NCI-H82 (cell line): ENCODE results near the gene TP53RK.
A peak's percentile ranks its signal among the peaks of the same experiment; 100 is the strongest.

Experiments used
- DNase-seq: peaks from one replicate; lab custom pipeline; 2025; lab: John Stamatoyannopoulos, UW

Gene TP53RK

GRCh38 chr20:46689082-46689753, at the start of gene TP53RK:
Gene TP53RK, minus strand, starts transcription at chr20:46689444. Its CDS starts 30 bp downstream, at chr20:46689414.
- DNase-seq: peak; percentile 100

DNA sequence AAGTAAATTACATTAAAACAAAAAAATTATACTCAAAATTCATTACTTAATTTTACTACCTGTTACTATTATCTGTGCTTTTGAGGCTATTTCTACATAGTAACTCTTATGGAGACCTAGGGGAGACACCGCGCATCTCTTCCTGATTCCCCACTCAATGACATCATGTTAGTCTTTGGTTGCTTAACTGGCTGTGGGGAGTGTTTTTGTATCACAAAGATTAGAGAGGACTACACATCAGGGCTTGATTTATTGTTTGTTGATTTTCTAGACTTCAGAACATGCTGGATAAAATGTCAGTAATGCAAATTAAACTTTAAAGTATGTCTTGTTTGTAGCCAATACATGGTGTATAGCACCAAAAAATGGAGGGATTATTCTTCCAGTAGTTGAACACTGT, 46.2 kb upstream of the TP53RK start:
- DNase-seq: no peak

DNA sequence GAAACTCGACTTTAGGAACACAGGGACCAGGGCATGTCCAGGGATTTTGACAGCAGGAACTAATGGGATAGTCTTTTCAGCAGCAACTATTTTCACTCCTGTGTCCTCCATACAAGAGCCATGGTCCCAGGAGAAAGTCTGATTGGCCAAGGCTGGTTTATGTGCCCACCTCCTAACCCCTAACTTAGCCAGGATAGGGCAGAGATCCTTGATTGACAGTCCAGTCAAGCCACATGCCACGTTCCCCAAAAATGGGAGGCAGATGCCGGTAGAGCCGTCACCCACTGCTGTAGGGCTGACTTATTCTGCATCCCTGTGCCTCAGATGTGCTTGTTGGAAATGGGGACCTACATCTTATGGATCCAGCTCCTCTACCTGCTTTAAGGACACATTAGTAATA, 42.5 kb upstream of the TP53RK start:
- DNase-seq: peak; percentile 42

GRCh38 chr20:46725186-46726165, 36.2 kb upstream of the TP53RK start:
- no peak for DNase-seq

DNA sequence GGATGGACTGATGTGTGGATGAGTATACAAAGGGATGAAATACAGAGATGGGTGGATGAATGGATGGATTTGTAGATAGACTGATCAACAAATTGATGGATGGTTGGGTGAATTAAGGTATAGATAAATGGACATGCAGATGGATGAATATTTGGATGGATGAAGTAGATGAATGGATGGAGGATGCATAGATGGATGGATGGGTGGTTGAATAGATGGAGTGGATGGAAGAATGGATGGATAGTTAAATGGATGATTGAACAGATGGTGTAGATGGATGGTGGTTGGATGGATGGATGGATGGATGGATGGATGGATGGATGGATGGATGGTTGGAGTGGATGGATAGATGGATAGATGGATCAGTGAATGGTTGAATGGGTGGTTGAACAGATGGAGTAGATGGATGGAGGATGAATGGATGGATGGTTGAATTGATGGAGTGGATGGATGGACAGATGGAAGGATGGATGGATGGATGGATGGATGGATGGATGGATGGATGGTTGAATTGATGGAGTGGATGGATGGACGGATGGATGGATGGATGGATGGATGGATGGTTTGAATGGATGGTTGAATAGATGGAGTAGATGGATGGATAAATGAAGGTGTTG, 35.2 kb upstream of the TP53RK start:
- DNase-seq: no peak

DNA sequence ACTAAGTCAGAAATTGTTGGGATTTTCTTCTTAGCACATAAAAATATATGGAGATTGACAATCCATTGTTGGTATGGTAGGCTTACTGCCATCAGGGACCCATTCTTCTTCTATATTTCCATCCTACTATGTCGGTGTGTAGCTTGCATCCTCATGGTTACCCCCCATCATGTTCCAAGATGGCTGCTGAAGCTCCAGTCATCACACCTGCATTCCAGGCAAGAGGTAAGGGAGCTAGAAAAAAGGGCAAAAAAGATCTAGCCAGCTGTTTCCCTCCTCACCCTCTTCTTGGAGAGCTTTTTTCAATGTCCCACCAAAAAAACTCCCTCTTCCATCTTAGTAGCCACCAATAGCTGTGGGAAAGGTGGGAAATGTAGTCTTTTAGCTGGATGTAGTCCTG, 33.8 kb upstream of the TP53RK start:
- DNase-seq: no peak

DNA sequence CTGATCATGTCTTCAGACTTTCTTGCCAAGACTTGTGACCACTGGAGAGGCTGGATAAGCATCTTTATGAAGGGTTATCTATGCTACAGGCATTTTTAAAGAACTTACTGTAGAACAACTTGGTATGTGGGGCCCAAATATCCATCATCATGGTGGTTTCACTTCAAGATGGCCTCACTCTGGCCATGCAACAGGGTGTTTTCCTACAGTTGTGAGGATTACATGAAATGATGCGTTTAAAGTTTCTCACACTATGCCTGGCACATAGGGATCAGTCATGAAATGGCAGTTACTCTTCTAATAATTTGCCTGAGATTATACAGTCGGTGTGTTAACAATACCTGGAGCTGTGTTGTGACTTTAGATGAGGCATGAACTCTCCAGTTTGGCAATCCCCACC, 33.2 kb upstream of the TP53RK start:
- DNase-seq: no peak

DNA sequence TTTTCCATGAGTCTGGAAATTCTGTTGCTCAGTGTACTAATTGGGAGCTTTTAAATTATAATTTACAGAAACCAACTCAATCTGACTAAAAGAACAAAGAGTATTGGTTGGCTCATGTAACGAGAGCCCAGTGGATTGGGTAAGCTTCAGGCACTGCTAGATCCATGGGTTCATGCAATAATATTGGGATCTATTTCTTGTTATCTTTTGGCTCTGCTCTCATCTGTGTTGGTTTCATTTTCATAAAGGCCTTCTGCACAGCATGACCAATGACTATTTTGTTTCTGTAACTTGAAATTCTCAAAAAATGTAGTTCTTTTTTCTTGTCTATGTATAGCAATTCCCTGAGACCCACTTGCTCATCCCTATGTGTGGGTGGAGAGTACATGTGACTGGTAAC, 32.2 kb upstream of the TP53RK start:
- no peak for DNase-seq

GRCh38 chr20:46720776-46721425, 31.7 kb upstream of the TP53RK start:
- DNase-seq: no peak

DNA sequence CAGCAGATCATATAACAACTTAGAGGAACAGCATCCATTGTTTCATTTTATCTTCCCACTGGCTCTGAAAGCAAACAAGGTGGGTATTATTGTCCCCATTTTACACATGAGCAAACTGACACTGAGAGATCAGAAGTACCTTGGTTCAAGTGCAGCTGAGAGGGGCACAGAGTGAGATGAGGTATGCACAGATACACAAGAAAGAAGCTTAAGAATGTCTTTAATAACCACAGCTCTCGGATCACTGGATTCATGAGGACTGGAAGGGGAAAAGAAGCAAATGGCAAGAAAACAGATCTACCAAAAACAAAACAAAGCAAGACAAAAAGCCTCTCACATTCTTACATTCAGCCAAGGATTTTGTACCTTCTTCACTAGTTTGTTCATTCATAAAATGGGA, 30.8 kb upstream of the TP53RK start:
- DNase-seq: no peak

- DNase-seq: no peak
These were observed 28.7 kb upstream of the TP53RK start for GRCh38 chr20:46717818-46718541.

GRCh38 chr20:46715292-46715756, 26.1 kb upstream of the TP53RK start:
- DNase-seq: peak; percentile 40

GRCh38 chr20:46713957-46714834, 25.0 kb upstream of the TP53RK start:
- no peak for DNase-seq

- DNase-seq: peak; percentile 48
These were observed 22.9 kb upstream of the TP53RK start for GRCh38 chr20:46712056-46712636.

DNA sequence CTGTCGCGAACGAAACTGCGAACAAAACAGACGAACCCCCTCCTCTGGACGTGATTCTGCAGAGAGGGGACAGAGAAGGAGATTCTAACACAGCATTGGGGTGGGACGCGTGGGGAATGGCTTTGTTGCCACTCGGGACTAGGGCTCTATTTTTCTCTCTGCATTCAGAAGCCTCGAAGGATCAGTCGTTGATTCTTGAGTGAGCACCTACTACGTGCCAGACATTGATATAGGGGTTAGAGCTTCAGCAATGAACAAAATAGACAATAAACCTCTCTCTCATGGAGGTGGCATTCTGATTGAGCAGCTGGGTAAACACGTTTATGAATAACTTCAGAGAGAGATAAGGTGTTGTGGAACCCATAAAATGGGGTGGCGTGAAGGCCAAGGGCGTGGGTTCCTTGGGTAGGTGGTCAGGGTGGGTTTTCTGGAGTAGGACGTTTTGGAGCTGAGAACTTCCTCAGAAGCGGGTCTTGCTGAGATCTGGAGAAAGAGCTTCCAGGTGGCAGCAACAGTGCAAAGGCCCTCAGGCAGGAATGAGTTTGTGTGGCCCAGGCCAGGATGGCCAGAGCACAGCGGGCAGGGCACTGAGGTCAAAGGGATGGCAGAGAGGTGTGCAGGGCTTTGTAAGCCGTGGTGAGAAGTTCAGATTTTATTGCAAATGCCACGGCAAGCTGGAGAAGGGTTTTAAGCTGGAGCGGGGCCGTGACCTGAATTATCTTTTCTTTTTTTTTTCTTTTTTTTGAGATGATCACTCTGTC, 21.1 kb upstream of the TP53RK start:
- DNase-seq: no peak

DNA sequence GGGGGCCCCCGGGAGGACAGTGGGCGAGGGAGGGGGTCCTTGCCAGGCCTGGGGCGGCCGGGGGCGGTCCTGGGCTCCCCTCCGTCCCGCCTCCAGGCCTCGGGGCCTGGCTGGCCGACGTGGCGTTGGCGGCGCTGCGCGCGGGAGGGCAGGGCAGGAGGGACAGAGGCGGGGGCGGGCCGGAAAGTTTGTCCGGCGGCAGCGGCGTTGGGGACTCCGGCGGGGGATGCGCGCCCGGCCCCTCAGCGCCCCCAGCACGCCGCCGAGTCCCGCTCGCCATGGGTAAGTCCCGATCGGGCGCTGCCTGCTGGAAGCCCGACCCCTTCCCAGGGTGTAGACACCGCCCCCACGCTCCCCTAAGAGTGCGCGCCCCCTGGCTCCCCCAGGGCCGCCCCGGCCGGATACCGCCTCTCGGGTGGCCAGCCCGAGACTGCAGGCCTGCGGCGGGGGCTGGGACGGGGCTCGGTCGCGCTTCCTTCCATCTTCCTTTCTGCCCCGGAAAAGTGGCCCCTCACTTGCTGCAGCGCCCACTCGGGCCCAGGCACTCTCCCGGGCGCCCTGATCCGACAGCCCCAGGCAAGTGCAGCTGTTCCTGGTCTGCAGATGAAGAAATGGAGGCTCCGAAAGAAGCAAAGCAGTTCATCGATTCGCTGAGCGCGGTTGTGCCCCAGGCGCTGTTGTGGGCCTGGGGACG, 20.4 kb upstream of the TP53RK start, which contains the start of gene SLC2A10:
TSS of gene SLC2A10 (plus strand) at position 191 of the 694 bp plus-strand sequence. CDS start at position 279, 88 bp downstream.
- no peak for DNase-seq

DNA sequence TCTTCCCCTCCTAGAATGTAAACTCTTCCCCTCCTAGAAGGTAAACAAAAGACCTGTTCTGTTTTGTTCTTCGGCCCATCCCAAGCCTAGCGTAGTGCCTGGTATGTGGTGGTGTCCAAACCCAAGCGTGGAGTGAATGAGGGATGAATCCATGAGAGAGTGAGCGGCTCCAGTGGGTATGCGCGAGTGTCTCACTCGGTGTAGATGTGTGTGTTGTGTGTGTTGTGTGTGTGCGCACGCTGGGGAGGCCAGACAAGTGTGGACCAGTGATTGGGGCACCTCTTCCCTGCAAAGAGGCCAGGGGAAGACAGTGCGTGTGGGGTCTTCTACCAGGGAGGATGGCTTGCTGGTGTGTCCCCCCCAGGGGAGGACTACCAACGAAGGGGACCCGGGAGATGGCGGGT, 19.8 kb upstream of the TP53RK start:
- DNase-seq: no peak

DNA sequence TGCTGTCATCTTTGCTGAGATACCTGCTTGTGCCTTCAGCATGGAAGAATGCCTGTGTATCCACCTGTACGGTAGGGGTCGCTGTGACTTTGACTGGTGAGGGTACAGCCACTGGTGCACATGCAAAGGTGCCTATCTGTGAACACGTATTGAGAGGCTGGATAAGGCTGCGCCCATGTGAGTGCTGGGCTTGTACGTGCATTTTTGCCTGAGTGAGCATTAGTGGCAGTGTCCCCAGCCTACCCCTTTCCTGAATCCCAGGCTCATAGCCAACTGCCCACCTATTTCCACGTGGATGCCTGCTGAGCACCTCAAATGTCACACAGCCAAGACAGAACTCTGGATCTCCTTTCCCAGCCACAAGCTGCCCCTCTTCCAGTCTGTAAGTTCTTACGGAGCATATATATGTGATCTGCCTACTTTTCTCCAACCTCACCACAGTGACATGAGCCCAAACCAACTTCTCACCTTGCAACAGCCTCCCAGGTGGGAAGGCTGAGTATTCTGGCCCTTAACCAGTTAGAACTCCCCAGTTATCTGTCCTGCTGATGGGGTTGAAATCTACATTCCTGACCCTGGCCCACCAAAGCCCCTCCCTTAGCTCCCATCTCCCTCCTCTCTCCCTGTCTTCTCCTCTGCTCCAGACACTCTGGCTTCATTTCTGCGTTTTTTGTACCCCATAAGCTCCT, 19.1 kb upstream of the TP53RK start:
- DNase-seq: peak; percentile 22
